22Rv1 (cell line): ENCODE measurements around the gene MORF4L1.

Source experiments
- CTCF ChIP-seq: fragments of 450-650 bp; IDR thresholded peaks from 2 replicates; pipeline ENCODE4 v1.5.1; 2017; ENCODE audit warnings: mild to moderate bottlenecking
- ZFX ChIP-seq: fragments of 450-650 bp; IDR thresholded peaks from 2 replicates; pipeline ENCODE4 v1.6.1; 2017; ENCODE audit warnings: antibody characterized with exemption, borderline replicate concordance

- TF ChIP-seq CTCF (no peak), ZFX (no peak)
Measured at GRCh38 chr15:78934655-78935023, 61.9 kb downstream of the MORF4L1 start.
